Measurements from ENCODE around the gene UBE3C.

The UBE3C gene

DNA sequence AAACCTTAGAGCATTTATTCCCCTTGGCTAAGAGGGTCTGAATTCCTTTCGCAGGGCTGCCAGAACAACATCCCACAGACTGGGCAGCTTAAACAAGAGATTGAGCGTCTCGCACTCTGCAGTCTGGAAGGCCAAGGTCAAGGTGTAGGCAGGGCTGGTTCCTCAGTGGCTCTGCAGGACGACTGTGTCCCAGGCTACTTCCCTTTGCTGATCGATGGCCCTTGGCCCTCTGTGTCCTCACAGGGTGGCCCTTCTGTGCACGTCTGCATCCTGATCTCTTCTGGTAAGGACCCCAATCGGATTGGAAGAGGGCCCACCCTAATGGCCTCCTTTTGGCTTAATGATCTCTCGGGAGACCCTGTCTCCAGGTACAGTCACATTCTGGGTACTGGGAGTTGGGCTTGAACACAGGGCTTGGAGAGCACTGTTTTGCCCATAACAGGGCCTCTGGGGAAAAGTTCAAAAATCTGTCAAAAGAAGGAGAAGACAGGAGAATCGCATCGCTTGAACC lies 162.9 kb downstream of the UBE3C start:
- H3K4me1 ChIP-seq (ENCODE audit: insufficient read depth, low read length), result no peaks in the 10 kb centered on the region
- H3K27me3 ChIP-seq (ENCODE audit: control insufficient read depth in 1 of 2, insufficient read depth in 2 of 2, low read length in 2 of 2), result peaks cover 0 to 6% of the 10 kb centered on the region in 2 donors
- no peak overlapping the region for H3K27ac ChIP-seq (ENCODE audit: low read depth, low read length)
- H3K9ac ChIP-seq (ENCODE audit: low read length), result no peak overlapping the region
- no peaks in the 10 kb centered on the region for H3K9me3 ChIP-seq (ENCODE audit: low read length)
- no peak overlapping the region for H3K4me3 ChIP-seq (ENCODE audit: low read depth in 1 of 2, low read length in 2 of 2)
- H3K36me3 ChIP-seq (ENCODE audit: insufficient read depth, low read length), result no peaks in the 10 kb centered on the region

DNA sequence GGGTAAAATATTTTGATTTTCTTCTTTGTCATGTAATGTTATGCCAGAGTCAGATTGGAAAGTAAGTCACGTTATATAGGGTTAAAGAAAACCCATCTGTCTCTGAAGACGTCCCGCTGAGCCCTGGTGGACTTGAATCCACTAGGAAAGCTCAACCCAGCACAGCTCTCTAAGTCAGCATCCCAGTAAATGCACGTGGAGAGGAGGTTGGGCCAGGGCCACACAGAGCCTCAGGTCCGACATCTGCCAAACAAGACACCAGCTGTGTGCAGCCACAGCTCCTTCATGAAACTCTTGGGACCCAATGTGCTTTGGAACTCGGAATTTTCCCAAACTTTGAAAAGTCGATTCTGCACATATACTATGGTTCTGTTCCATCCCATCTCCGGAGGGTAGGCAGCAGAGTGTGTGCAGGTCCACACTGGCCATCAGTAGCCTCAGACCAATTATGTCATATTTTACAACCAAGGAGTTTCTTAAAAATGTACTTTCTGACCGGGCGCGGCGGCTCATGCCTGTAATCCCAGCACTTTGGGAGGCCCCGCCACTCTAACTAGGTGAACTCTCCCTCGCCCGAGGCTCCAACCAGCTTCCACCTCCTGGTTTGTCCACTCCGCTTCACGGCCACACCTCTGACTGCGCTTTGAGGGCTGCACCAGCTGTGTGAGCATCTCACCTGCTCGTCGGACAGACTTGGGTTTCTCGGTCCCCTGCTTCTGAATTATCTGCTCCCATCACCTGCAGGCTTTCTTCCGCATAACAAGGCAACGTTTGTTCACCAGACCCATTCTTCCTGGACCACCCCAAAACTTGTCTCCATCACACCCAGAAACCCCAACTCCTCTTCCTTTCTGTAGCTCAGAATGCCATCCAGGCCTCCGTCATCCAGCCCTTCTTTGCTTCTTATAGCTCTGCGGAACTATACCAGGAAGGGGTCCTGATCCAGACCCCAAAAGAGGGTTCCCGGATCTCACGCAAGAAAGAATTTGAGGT lies 168.4 kb downstream of the UBE3C start:
- Histone ChIP-seq H3K4me1 (ENCODE audit: insufficient read depth, low read length) (peaks cover 9% of the 10 kb centered on the region), H3K27me3 (ENCODE audit: control insufficient read depth in 1 of 2, insufficient read depth in 2 of 2, low read length in 2 of 2) (no peaks in the 10 kb centered on the region), H3K4me3 (ENCODE audit: low read depth in 1 of 2, low read length in 2 of 2) (no peak overlapping the region), H3K27ac (ENCODE audit: low read depth, low read length) (no peak overlapping the region), H3K9ac (ENCODE audit: low read length) (no peak overlapping the region), H3K9me3 (ENCODE audit: low read length) (no peaks in the 10 kb centered on the region), H3K36me3 (ENCODE audit: insufficient read depth, low read length) (no peaks in the 10 kb centered on the region)

DNA sequence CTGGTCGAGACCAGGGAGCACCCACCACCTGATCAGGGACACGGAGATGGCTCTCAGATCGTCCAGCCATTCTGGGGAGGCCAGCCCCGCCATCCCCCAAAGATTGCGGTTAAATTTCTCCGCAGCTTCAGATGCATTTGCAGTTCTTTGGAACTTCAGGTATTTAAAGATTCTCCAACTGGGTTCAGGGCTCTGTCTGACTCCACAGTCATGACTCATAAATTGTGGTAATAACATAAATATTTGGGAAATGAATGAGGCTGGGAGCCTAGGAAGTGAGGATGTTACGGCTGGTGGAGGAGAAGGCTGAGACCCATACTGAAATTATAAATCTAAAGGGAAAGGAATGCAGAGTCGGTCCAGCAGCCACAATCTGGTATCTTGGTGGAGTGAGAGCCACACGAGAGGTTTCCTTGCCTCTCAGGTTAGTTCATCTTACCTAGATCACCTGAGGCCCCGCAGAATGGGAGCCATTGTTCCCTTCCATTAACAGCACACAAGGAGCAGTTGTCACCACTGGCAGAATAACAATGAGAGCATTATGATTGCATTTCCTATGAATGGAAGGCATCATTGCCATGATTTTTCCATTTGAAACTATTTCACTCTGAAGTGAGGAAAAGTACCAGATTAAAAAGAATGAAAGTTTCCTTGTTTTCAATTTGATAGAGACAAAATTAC lies 171.4 kb downstream of the UBE3C start:
- no peaks in the 10 kb centered on the region for H3K27me3 ChIP-seq (ENCODE audit: control insufficient read depth in 1 of 2, insufficient read depth in 2 of 2, low read length in 2 of 2)
- no peaks in the 10 kb centered on the region for H3K9me3 ChIP-seq (ENCODE audit: low read length)
- H3K4me1 ChIP-seq (ENCODE audit: insufficient read depth, low read length), result peaks cover 9% of the 10 kb centered on the region
- H3K36me3 ChIP-seq (ENCODE audit: insufficient read depth, low read length), result no peaks in the 10 kb centered on the region
- no peak overlapping the region for H3K27ac ChIP-seq (ENCODE audit: low read depth, low read length)
- no peak overlapping the region for H3K9ac ChIP-seq (ENCODE audit: low read length)
- H3K4me3 ChIP-seq (ENCODE audit: low read depth in 1 of 2, low read length in 2 of 2), result no peak overlapping the region

DNA sequence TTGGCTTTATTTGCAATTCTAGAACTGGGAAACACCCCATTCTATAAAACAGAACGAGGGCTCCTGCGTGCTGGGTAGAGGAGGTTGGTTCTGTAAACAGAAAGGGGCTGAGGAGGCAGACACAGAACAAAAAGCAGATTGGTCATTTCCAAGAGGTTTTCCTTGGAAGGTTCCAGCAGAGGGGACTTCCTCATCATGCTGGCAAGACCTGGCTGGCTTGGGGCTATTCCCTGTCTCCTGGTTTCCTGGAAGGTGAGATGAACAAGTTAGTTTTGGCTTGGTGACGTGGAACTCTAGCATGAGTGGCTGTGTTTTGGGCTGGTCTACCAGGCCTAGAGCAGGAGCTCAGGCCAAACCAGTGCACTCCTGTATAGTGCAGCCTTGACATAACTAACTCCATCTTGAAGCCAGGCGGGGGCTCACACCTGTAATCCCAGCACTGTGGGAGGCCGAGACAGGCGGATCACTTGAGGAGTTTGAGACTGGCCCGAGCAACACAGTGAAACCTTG lies 172.0 kb downstream of the UBE3C start:
- H3K4me1 ChIP-seq (ENCODE audit: insufficient read depth, low read length), result peaks cover 9% of the 10 kb centered on the region
- H3K27ac ChIP-seq (ENCODE audit: low read depth, low read length), result no peak overlapping the region
- H3K36me3 ChIP-seq (ENCODE audit: insufficient read depth, low read length), result no peaks in the 10 kb centered on the region
- no peak overlapping the region for H3K4me3 ChIP-seq (ENCODE audit: low read depth in 1 of 2, low read length in 2 of 2)
- no peaks in the 10 kb centered on the region for H3K9me3 ChIP-seq (ENCODE audit: low read length)
- no peaks in the 10 kb centered on the region for H3K27me3 ChIP-seq (ENCODE audit: control insufficient read depth in 1 of 2, insufficient read depth in 2 of 2, low read length in 2 of 2)
- no peak overlapping the region for H3K9ac ChIP-seq (ENCODE audit: low read length)

DNA sequence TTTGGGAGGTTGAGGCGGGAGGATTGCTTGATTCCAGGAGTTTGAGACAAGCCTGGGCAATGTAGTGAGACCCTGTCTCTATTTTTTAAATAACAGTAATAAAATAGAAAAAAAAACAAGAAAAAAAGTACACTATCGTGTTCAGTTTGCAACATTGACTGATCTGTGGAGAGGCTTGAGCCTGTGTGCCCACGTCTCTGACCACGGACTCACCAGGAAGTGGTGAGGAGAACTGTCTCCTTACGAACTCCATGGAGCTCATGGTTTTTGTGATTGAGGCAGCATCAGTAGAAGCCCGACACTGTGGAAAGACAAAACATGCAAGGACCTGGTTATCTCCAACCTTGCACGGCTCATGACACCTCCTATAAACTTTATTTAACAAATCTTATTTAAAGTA lies 174.2 kb downstream of the UBE3C start:
- no peaks in the 10 kb centered on the region for H3K27me3 ChIP-seq (ENCODE audit: control insufficient read depth in 1 of 2, insufficient read depth in 2 of 2, low read length in 2 of 2)
- H3K9me3 ChIP-seq (ENCODE audit: low read length), result no peaks in the 10 kb centered on the region
- H3K27ac ChIP-seq (ENCODE audit: low read depth, low read length), result no peak overlapping the region
- H3K4me3 ChIP-seq (ENCODE audit: low read depth in 1 of 2, low read length in 2 of 2), result no peak overlapping the region
- H3K4me1 ChIP-seq (ENCODE audit: insufficient read depth, low read length), result peaks cover 9% of the 10 kb centered on the region
- no peak overlapping the region for H3K9ac ChIP-seq (ENCODE audit: low read length)
- no peaks in the 10 kb centered on the region for H3K36me3 ChIP-seq (ENCODE audit: insufficient read depth, low read length)

DNA sequence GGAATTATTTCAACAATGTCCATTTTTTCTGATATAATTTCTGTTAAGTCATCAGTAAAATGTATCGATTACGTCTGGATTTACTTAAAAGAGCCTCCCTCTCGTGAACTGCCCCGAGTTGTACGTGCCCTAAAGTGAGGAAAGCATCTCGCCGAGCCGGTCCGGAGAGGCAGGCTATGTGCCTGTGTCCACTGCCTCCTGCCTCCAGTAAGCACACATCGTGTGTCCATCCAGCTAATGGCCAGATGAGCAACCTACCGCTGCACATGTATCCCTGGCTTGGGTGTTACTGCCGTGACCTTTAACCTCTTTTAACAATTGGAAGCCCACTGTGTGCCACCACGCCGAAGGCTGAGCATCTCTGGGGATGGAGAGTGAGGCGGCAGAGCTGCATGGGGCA lies 174.9 kb downstream of the UBE3C start:
- H3K4me3 ChIP-seq (ENCODE audit: low read depth in 1 of 2, low read length in 2 of 2), result no peak overlapping the region
- H3K27ac ChIP-seq (ENCODE audit: low read depth, low read length), result no peak overlapping the region
- H3K27me3 ChIP-seq (ENCODE audit: control insufficient read depth in 1 of 2, insufficient read depth in 2 of 2, low read length in 2 of 2), result no peaks in the 10 kb centered on the region
- no peaks in the 10 kb centered on the region for H3K9me3 ChIP-seq (ENCODE audit: low read length)
- no peaks in the 10 kb centered on the region for H3K36me3 ChIP-seq (ENCODE audit: insufficient read depth, low read length)
- peaks cover 9% of the 10 kb centered on the region for H3K4me1 ChIP-seq (ENCODE audit: insufficient read depth, low read length)
- no peak overlapping the region for H3K9ac ChIP-seq (ENCODE audit: low read length)

DNA sequence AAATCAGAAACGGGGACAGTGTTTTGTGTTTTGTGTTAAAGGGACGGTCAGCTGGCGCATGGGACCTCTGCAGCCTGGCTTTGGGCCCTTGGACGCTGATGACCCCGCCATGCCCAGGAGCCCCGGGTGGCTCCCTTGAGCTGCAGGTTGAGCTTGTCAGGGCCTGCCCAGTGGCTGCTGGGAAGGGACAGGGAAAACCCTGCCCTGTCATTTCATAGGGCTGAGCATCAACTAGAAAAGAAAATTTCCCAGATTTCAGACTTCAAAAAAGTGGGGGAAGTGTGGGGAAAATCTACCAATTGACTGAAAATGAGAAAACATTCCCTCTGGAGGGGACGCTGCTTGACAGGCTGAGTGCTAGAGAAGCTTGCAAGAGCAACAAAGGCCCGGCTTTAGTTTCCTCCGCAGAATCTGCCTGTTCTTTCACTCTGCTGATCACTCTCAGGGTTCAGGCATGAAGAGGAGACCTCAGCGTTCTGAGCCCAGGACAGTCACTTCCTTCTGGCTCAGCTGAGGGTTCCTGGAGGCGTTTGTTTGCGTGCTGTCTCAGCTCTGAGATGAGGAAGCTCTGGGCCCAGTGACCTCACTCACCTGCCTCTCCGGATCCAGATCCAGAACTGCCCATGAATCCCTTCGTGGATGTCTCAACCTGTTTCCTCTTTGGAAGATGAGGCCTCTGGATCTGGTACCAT lies 179.4 kb downstream of the UBE3C start:
- Histone ChIP-seq H3K36me3 (ENCODE audit: insufficient read depth, low read length) (no peaks in the 10 kb centered on the region), H3K4me1 (ENCODE audit: insufficient read depth, low read length) (no peaks in the 10 kb centered on the region), H3K4me3 (ENCODE audit: low read depth in 1 of 2, low read length in 2 of 2) (no peak overlapping the region), H3K27ac (ENCODE audit: low read depth, low read length) (no peak overlapping the region), H3K9me3 (ENCODE audit: low read length) (no peaks in the 10 kb centered on the region), H3K27me3 (ENCODE audit: control insufficient read depth in 1 of 2, insufficient read depth in 2 of 2, low read length in 2 of 2) (no peaks in the 10 kb centered on the region), H3K9ac (ENCODE audit: low read length) (no peak overlapping the region)

Data from muscle layer of colon (tissue), 2 donors.